ENCODE data around the gene CPHXL. TPM values are rescaled to one million over a fixed set of nuclear protein-coding genes. Genes with fewer than 3 reads are reported as not detected.

The CPHXL gene
- not detected in 3 replicates for total RNA-seq

GRCh38 chr16:75726390-75726789 is at the start of gene CPHXL:
TSS of gene CPHXL (minus strand) at chr16:75726490. CDS start at chr16:75726442, 48 bp downstream.
- Mint-ChIP-seq H3K4me3 (no peak within 1 kb of the TSS), H3K36me3 (no peaks in the 10 kb centered on the region), H3K4me1 (no peaks in the 10 kb centered on the region), H3K27ac (no peak within 1 kb of the TSS), H3K27me3 (ENCODE audit: low read depth) (no peaks in the 10 kb centered on the region), H3K9me3 (peaks cover 20% of the 10 kb centered on the region)
- no peak for TF ChIP-seq CTCF (IDR thresholded peaks at IDR 0.05; ENCODE audit: unreplicated experiment)
- no peak for DNase-seq (ENCODE audit: low spot score in 2 of 2, unreplicated experiment in 2 of 2)

- H3K4me3 Mint-ChIP-seq = no peak overlapping the region
- H3K36me3 Mint-ChIP-seq = no peaks in the 10 kb centered on the region
- peaks cover under 1% of the 10 kb centered on the region for H3K9me3 Mint-ChIP-seq
- peaks cover 37% of the 10 kb centered on the region for H3K27me3 Mint-ChIP-seq (ENCODE audit: low read depth)
- TF ChIP-seq CTCF (IDR thresholded peaks at IDR 0.05; ENCODE audit: unreplicated experiment) = no peak
- H3K4me1 Mint-ChIP-seq = no peaks in the 10 kb centered on the region
- no peak overlapping the region for H3K27ac Mint-ChIP-seq
- no peak for DNase-seq (ENCODE audit: low spot score in 2 of 2, unreplicated experiment in 2 of 2)
Observed at GRCh38 chr16:75774197-75774596, 47.9 kb upstream of the CPHXL start.

- Mint-ChIP-seq H3K4me3 (no peak overlapping the region), H3K36me3 (no peaks in the 10 kb centered on the region), H3K4me1 (no peaks in the 10 kb centered on the region), H3K9me3 (peaks cover 8% of the 10 kb centered on the region), H3K27me3 (ENCODE audit: low read depth) (peaks cover 22% of the 10 kb centered on the region), H3K27ac (no peak overlapping the region)
- no peak for TF ChIP-seq CTCF (IDR thresholded peaks at IDR 0.05; ENCODE audit: unreplicated experiment)
- no peak for DNase-seq (ENCODE audit: low spot score in 2 of 2, unreplicated experiment in 2 of 2)
Observed at GRCh38 chr16:75770051-75770450, 43.8 kb upstream of the CPHXL start.

GRCh38 chr16:75764154-75764768 is 38.0 kb upstream of the CPHXL start:
- H3K27me3 Mint-ChIP-seq (ENCODE audit: low read depth) = peaks cover 17% of the 10 kb centered on the region
- no peaks in the 10 kb centered on the region for H3K4me1 Mint-ChIP-seq
- no peak overlapping the region for H3K4me3 Mint-ChIP-seq
- DNase-seq (ENCODE audit: low spot score in 2 of 2, unreplicated experiment in 2 of 2) = no peak
- H3K36me3 Mint-ChIP-seq = no peaks in the 10 kb centered on the region
- no peak overlapping the region for H3K27ac Mint-ChIP-seq
- TF ChIP-seq CTCF (IDR thresholded peaks at IDR 0.05; ENCODE audit: unreplicated experiment) = peak; percentile 24
- H3K9me3 Mint-ChIP-seq = peaks cover 8% of the 10 kb centered on the region

GRCh38 chr16:75763204-75763603 is 36.9 kb upstream of the CPHXL start:
- DNase-seq (ENCODE audit: low spot score in 2 of 2, unreplicated experiment in 2 of 2) = no peak
- no peaks in the 10 kb centered on the region for H3K36me3 Mint-ChIP-seq
- TF ChIP-seq CTCF (IDR thresholded peaks at IDR 0.05; ENCODE audit: unreplicated experiment) = no peak
- no peaks in the 10 kb centered on the region for H3K9me3 Mint-ChIP-seq
- no peak overlapping the region for H3K27ac Mint-ChIP-seq
- no peak overlapping the region for H3K4me3 Mint-ChIP-seq
- H3K4me1 Mint-ChIP-seq = no peaks in the 10 kb centered on the region
- peaks cover 20% of the 10 kb centered on the region for H3K27me3 Mint-ChIP-seq (ENCODE audit: low read depth)

GRCh38 chr16:75762746-75763145 is 36.5 kb upstream of the CPHXL start:
- DNase-seq (ENCODE audit: low spot score in 2 of 2, unreplicated experiment in 2 of 2) = no peak
- Mint-ChIP-seq H3K27ac (no peak overlapping the region), H3K4me3 (no peak overlapping the region), H3K9me3 (no peaks in the 10 kb centered on the region), H3K27me3 (ENCODE audit: low read depth) (peaks cover 21% of the 10 kb centered on the region), H3K4me1 (no peaks in the 10 kb centered on the region), H3K36me3 (no peaks in the 10 kb centered on the region)
- TF ChIP-seq CTCF (IDR thresholded peaks at IDR 0.05; ENCODE audit: unreplicated experiment) = no peak

Data from mesothelial cell of epicardium (in vitro differentiated cells).